Suprapubic skin (tissue), 3 donors: Measurements from ENCODE around the gene SH3PXD2B.

Source experiments
- CTCF ChIP-seq, 2 donors: fragments of 200-600 bp in 1 of 2; fragments of 450-650 bp in 1 of 2; sonication (generic) in 1 of 2; IDR thresholded peaks; one replicate each; pipeline ENCODE4 v1.5.1; 2016 to 2019; ENCODE audit warnings: antibody characterized with exemption in 2 of 2, mild to moderate bottlenecking in 1 of 2, moderate library complexity in 1 of 2
- EP300 ChIP-seq: sonication (generic); formaldehyde crosslinking; IDR thresholded peaks from one replicate; pipeline ENCODE4 v1.6.1; 2017; ENCODE audit warnings: antibody characterized with exemption

GRCh38 chr5:172399336-172399735 is 55.0 kb downstream of the SH3PXD2B start:
- TF ChIP-seq CTCF (IDR thresholded peaks at IDR 0.05): no peak
- TF ChIP-seq EP300: no peak
